Measurements from ENCODE around the gene ZNF346. TPM values are rescaled to one million over a fixed set of nuclear protein-coding genes. Genes with fewer than 3 reads are reported as not detected.

Gene ZNF346
- total RNA-seq, 1 donor from 2014 or later = 13.0 TPM

GRCh38 chr5:177116631-177117373 is 94.3 kb downstream of the ZNF346 start:
- peak; percentile 92 for DNase-seq (ENCODE audit: low spot score)

DNA sequence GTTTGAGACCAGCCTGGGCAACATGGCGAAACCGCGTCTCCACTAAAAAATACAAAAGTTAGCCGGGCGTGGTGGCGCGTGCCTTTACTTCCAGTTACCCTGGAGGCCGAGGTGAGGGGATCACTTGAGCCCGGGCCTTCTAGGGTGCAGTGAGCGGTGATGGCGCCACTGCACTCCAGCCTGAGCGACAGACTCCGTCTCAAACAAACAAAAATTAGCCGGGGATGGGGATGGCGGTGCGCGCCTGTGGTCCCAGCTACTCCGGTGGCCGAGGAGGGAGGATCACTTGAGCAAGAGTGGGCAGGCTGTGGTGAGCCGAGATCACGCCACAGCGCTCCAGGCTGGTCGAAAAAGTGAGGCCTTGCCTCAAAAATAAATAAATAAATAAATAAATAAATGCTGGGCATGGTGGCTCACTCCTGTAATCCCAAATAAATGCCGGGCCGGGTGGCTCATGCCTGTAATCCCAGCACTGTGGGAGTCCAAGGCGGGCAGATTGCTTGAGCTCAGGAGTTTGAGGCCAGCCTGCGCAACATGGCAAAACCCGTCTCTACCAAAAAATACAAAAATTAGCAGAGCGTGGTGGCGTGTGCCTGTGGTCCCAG is 95.0 kb downstream of the ZNF346 start:
- no peak for DNase-seq (ENCODE audit: low spot score)

DNA sequence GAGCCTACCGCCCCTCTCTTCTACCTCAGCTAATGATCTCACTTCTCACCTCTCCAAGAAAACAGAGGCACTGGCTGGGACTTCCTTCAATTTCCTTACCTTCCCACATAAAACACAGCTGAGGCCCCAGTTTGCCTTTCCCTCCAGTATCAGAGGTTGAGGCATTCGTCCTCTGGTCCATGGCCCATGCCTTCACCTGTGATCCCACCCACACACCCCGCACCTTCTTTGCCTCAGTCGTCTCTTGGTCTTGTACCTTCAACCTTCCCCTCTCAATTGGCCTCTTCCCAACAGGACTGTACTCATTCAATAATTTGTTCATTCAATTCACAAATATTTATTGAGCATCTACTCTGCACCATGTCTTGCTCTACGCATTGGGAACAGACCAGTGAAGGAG is 100.1 kb downstream of the ZNF346 start:
- no peak for DNase-seq (ENCODE audit: low spot score)

DNA sequence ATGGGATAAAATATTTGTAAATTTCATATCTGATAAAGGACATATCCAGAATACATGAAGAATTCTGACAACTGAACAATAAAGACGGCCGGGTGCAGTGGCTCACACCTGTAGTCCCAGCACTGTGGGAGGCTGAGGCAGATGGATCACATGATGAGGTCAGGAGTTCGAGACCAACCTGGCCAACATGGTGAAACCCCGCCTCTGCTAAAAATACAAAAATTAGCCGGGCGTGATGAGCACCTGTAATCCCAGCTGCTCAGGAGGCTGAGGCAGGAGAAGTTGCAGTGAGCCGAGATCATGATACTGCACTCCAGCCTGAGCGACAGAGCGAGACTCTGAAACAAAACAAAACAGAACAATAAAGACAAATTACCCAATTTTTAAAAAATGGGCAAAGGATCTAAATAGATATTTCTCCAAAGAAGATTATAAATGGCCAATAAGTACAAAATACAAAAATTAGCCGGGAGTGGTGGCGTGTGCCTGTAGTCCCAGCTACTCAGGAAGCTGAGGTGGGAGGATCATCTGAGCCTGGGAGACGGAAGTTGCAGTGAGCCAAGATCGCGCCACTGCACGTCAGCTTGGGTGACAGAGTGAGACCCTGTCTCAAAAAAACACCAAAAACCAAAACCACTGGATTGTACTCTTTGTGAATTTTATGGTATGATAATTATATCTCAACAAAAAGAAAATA is 101.4 kb downstream of the ZNF346 start:
- DNase-seq (ENCODE audit: low spot score) = no peak

DNA sequence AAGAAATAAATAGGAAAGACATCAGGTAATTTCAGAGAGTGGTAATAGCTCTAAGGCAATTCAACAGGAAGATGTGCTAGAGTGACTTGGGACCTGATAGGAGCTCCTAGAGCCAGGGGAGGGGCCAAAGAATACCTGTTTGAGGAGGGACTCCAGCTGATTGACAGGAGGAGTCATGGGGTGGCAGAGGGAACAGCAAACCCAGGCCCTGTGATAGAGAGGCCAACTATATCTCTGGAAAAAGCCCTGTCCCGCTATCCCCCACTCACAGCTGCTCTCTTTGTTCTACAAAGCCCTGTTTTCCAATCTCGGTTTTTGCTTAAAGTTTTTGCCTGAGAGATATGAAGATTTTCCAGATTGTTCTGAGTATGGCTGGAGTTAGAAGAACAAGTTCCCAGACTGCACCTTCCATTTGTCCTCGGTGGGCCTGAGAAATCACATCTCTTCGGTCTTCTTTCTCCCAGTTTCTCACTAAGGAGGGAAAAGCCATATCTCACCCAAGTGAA is 102.0 kb downstream of the ZNF346 start:
- DNase-seq (ENCODE audit: low spot score) = no peak

- no peak for DNase-seq (ENCODE audit: low spot score)
Measured at GRCh38 chr5:177126771-177127170, 104.3 kb downstream of the ZNF346 start.

DNA sequence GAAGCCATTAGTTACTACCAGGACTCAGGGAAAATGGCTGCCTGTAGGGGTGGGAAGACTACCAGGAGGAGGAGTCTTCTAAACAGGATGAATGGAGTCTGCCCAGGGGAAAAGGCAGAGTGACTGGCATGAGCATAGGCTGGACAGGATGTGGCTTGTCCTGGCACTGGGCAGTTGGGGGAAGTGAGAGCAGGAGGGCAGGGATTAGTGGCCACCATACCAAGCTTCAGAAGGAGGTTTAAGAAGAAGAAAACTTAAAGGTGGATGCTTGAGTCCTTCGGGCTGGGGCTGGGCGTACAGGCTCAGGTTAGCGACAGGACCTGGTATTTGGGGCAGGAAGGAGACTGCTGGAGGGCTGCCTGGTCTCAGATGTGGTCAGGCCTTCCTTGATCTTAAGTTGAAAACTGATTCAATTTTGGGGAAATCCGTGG is 106.1 kb downstream of the ZNF346 start:
- no peak for DNase-seq (ENCODE audit: low spot score)

DNA sequence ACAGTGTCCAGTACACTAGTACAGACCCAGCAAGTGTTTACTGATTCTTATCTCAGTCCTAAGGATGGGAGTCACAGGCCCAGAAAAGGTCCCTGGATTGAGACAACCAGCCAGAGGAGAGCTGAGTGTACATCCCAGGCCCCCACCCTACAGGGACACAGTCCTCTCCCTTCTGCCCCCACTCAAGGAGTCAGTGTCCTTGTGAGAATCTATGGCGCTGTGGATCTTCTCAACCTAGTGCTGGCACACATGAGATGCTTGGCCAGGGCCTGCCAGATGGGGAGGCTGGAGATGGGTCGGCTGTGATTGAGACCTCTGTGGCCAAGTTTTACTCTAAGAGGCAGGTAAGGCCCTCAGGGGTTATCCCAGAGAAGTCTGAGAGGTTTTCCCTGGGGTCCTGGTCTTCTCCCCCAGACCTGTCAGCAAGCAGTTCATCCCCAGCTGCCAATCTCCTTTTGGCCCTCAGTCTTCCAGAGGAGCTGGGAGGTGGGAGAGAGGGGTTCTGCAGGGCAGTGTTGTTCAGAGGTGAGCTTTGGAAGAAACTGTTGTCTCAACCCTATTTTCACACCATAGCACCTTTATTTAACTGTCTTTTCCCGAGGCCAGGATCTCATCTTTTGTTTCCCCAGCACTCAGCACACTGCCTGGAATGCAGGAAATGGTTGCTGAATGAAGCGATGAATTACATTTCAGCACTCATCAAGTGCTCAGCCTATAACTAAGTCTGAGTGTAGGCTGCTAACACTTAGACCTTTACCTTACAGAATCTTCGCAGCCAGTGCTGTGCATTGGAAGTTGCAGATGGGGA is 107.9 kb downstream of the ZNF346 start:
- no peak for DNase-seq (ENCODE audit: low spot score)

Other genes with a start within 250 kb of the ZNF346 start
- not detected for gene UNC5A, start 212.1 kb upstream of the ZNF346 start, total RNA-seq (ENCODE audit: insufficient read depth, low replicate concordance)
- 4.6 TPM for gene HK3, start 123.3 kb upstream of the ZNF346 start, total RNA-seq (ENCODE audit: insufficient read depth, low replicate concordance)
- 38.5 TPM for gene UIMC1, start 15.9 kb upstream of the ZNF346 start, total RNA-seq (ENCODE audit: insufficient read depth, low replicate concordance)
- 1.4 TPM for gene FGFR4, start 64.2 kb downstream of the ZNF346 start, total RNA-seq (ENCODE audit: insufficient read depth, low replicate concordance)
- 45.7 TPM for gene NSD1, start 111.1 kb downstream of the ZNF346 start, total RNA-seq (ENCODE audit: insufficient read depth, low replicate concordance)